ENCODE results near the gene SZT2.
"Not testable (repeated sequence)": the region's sequence is repeated elsewhere in the genome, so short reads cannot be mapped to it uniquely, and the experiment has no call there.

Gene SZT2

GRCh38 chr1:43444151-43444828 is 54.6 kb downstream of the SZT2 start:
- DNase-seq, result no peak

GRCh38 chr1:43444836-43445235 is 55.1 kb downstream of the SZT2 start:
- no peak for DNase-seq

DNA sequence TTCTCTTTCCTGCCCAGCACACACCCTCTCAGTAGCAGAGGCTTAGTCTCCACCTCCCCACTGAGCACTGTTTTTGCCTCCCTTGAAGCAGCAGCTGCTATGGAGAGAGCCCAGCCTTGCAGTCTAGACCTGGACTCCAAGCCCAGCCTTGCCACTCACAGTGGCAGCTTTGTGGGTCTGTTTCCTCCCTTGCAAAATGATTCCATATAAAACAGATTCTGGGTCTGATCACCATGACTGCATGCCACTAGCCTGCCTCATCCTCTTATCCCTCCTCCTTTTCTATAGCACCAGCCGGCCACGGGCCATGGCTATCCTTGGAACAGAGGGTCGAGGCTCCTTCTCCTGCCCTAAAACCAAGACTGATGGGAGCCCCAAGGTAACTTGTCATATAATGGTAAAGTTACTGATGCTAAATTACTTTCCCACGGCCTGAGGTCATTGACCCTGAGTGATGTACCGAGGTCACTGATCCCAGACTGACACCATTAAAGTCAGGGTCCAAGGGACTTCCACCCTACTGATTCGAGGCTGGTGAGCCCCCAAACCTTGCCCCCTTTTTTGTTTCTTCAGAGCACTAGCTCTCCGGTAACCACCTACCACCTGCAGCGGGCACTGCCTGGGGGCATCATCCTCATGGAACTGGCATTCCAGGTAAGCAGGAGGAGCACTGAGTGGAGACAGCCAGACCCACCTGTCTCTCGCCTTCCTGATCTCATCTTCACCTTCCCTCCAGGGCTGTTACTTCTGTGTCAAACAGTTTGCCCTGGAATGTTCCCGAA is 56.1 kb downstream of the SZT2 start:
- no peak for DNase-seq

- DNase-seq, result no peak
Measured at GRCh38 chr1:43446388-43446740, 56.7 kb downstream of the SZT2 start.

DNA sequence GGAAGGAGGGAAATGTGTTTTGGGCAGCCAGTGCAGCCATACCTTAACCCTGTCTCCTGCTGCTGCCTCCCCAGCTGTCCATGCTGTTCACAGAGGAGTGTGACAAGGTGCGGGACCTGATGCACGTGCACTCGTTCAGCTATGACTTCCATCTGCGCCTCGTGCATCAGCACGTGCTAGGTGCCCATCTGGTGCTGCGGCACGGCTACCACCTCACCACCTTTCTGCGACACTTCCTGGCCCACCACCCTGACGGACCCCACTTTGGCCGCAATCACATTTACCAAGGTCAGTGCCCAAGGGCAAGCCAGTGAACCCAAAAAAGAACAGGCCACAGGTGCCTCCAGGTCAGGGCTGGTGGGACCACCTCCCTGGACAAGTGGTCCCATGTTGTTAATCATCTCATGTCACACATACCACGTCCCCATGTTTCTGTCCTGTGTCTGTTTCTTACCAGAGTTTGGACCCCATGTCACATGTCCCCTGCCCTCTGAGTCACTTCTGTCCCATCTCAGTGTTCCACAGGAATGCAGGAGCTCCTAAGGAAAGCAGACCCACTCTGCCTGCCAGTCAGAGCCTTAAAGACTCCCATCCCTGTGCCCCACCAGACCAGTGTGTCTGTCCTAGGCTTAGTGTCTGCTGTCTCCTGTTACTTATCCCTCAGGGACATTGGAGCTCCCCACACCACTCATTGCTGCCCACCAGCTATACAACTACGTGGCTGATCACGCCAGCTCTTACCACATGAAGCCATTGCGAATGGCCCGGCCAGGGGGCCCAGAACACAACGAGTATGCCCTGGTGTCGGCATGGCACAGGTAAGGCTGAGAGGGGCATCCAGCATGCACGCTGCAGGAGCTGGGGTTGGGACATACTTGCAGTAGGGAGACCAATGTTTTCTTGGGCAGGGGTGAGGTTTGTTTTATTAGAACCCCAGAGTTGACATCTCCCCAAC is 57.5 kb downstream of the SZT2 start:
- no peak for DNase-seq

GRCh38 chr1:43447891-43448708 is 58.4 kb downstream of the SZT2 start:
- DNase-seq, result no peak

DNA sequence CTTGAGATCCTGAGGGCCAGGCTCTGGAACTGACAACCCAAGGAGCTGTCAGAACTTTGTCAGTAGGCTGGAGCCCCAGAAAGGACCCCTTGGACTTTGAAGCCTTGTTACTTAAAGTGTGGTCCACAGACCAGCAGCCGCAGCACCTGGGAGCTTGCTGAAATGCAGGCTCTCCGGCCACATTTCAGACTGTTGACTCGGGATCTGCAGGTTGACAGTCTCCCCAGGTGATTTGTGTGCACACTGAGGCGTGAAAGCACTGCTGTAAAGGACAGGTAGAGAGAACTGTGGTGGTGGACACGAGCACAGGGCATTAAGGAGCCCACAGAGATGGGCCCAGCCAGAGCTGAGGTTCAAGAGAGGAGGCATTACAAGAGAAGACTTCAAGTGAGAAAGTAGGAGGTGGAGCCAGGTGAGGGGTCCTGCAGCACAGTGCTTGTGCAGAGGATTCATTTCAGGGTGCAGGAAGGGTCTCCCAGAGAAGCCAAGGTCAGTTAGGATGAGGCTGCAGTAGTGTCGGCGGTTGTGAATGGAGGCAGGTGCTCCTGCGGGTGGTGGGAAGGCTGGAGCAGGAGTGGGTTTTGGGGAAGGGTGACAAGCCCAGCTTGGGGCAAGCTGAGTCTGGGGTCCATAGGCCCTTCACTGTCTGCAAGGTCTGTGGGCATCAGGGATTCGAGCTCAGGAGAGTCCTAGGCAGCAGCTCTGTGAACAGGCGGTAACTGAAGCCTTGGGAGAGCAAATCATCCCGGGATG is 59.4 kb downstream of the SZT2 start:
- DNase-seq, result no peak

DNA sequence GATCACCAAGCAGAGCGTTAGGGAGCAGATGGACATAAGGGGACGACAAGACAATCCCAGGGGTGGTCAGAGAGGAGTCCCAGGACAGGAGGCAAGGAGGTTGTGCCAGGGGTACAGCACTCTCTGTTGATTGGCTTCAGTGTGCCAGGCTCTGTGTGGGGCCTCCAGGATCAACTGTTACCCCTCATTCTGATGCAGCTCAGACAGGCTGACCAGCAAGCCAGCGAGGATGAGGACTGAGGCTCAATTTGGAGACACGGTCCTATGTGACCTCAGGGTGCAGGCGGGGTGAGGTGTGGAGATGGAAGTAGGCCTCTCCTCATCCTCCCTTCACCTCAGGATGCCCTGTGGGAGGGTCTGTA is 60.0 kb downstream of the SZT2 start:
- no peak for DNase-seq

DNA sequence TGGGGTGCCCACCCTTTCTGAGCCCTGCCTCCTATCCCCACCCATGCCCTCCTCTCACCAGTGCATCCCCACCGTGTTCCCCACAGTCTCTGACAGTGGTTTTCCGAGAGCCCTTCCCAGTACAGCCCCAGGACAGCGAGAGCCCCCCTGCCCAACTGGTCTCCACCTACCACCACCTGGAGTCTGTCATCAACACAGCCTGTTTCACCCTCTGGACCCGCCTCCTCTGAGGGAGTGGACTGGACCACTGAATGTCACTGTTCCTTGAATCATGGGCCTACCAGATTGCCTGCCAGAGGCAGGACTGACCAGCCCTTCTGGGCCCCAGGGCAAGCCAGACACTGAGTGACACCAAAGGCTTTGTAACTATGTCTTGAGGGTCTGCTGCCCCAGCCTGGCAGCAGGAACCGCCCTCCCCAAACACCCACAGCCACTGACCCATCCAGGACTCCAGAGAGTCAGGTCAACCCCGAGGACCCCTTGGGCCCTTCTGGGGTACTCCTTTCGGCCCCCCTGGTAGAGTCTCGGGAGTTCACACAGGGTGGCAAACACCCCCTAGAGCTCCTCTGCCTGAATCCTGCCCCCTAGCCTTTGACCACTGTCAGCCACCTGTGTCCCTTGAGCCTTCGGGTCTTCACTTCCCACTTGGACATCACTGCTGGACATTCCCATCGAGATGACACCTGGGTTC is 60.7 kb downstream of the SZT2 start:
- DNase-seq, result no peak

DNA sequence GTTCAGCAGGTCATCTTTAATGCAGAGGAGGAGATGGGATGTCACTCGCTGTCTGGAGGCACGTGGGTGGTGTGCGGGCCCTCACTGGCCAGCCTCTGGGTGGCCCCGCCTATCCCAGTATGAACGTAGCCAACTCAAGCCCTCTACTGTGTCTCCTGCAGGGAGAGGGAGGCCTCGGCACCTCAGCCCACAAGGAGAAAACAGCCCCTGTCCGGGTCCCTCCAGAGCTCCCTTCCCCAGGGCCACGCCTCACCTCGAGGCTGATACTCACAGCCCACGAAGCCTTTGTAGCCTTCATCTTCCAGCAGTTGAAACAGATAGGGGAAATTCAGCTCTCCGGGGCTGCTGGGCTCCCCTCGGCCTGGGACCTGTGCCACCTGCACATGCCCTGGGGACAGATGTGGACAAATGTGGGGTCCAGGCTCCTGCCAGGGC is 61.5 kb downstream of the SZT2 start:
- DNase-seq, result no peak

DNA sequence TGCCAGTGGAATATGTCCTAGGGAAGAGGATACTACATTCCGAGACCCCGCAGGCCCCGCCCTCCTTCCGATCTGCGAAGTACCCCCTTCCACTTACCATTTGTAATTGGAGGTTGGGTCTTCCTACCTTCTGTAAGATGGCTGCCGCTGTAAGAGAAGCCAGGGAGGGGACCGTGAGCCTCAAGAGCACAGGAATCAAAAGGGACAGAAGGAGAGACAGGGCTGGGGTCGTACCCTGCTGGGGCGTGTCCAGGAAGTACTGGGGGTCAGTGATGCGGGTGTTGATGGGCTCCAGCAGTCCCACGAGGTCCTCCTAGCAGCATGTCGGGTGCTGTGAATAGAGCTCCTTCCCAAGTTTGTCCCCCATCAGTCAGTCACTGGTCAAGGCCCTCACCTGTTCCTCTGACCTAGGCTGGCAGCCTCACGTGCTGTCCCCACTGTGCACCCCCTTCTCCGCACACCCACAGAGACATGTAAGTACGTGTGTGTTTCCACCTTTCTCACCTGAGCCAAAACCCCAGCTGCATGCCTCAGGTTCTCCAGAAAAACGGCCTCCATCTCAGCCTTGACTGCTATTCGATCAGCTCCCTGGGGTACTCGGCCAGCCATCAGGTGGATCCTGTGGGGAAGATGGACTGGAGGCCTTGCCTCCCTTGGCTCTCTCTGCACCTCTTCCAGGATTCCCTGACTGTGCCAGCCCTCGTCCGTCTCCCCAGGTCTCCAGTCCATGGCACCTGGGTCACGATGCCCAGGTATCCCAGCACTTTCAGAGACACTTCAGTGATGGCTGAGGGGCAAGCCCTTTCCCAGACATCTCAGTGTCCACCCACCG is 62.2 kb downstream of the SZT2 start:
- DNase-seq, result no peak

DNA sequence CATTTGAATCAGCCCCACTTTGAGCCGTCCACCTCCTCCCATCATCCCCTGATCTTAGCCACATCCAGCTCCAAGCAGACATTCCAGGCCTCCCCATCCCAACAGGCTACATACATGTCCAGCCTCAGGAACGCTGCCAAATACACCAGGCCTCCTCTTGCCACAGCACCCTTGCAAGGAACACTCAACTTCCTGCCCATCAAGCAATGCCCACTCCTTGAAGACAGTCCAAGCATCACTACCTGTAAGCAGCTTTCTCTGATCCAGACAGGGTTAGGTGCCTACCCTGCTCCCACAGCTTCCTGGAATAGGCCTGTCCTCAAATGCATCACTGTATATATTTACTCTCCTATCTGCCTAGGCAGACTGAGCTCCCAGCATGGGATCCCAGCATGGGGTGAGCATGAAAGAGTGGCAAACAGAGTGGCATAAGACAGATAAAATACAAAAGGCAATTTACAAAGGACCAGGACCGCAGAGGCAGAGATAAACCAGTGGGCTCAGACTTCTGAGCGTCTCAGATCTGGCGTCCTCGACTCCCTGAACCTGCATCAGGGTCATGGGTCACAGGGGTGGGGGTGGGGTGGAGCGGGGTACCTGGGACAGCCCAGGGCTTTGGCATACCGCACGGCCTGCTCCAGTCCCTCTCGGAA is 63.2 kb downstream of the SZT2 start:
- no peak for DNase-seq

GRCh38 chr1:43453442-43454269 is 64.0 kb downstream of the SZT2 start, which contains the start of gene HYI:
Gene HYI (minus strand): TSS chr1:43453931. CDS start chr1:43453793, 138 bp downstream.
- peak; percentile 64 for DNase-seq

DNA sequence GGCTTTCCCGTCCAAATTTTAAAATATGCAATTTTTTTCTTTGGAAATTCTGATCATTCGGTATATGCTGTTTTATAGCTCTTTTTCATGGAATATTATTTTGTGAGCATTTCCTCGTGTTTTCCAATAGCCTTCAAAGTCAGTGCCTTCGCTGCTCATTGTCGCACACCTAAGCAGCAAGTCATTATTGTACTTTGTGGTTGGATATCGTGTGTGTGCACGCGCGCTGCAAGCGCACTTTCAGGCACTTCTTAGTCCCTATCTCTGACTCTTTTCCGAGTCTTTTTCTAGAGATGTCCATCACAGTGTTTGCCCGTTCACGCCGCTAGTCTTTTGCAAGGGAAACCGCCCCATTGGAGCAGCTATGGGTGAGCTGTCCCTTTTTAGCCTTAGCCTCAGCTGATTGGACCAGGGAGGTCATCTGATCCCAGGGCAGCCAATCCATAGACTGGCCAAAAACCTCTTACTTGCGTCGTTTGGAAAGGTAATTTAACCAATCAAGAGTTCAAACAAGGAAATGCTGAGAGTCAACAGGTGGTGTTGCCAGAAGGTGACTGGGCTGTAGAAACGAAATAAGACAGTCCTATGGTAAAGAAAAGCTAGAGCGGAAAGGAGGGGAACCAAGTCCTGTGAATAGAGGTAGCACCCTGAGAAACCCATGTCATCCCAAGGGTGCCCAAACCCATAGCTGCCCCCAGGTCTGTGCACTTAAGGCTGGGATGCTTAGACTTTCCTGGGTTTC is 64.7 kb downstream of the SZT2 start:
- DNase-seq, result peak; percentile 75

DNA sequence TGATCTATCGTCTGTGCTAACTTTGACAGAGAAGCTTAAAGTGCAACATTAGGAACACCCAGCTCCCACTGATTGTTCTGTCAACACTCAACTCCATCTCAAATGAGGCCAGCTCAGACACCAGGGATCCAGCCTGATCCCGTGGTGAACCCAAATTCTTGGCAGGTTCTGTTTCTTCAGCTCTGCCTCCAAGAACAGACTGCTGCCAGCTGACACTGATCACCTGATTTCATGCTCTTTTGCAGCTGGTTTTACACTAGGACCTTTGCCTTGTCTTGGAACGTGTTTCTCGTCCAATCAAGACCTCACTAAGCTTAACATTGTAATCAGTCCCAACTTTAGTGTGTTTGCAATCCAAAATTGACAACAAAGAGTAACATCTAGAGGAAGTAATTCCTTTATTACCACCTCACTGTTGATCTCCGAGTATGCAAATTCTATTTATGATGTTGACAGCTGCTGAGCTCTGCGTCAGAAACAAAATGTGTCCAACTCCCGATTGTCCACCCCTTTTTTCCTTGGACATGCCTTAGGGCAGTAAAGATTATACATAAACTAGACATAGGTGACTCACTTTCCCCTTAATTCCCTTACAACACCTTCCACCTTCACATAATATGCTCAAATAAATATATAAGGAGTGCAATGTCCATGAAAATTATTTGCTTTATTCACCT is 65.7 kb downstream of the SZT2 start:
- no peak for DNase-seq

DNA sequence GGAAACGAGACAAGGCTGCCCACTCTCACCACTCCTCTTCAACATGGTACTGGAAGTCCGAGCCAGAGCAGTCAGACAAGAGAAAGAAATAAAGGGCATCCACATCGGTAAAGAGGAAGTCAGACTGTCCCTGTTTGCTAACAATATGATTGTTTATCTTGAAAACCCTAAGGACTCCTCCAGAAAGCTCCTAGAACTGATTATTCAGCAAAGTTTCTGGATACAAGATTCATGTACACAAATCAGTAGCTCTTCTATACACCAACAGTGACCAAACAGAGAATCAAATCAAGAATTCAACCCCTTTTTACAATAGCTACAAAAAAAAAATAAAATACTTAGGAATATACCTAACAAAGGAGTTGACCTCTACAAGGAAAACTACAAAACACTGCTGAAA is 68.7 kb downstream of the SZT2 start:
- not testable (repeated sequence) for DNase-seq

DNA sequence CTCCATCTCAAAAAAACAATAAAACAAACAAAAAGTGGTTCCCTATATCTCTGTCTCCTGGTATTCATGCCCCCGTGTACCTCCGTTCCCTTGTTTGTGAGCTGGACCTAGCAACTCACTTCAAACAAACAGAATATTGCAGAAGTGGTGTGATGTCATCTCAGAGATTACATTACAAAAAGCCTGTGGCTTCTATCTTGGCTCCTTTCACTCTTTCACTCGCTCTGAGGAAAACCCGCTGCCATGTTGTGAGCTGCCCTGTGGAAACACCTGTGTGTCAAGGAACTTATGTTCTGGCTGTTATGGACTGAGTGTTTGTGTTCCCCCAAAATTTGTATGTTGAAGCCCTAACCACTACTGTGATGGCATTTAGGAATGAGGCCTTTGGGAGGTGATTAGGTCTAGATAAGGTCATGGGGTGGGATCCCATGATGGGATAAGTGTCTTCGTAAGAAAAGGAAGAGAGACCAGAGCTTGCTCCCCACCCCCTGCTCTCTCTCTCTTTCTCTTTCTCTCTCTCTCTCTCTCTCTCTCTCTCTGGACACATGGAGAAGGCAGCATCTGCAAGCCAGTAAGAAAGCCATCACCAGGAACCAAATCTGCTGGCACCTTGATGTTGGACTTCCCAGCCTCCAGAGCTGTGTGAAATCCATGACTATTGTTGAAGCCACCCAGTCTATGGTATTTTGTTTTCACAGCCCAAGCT is 71.4 kb downstream of the SZT2 start:
- DNase-seq, result no peak

Data from CD4-positive, alpha-beta T cell treated with Interleukin-15 for 1 hour (primary cell).